HepG2 (cell line): ENCODE measurements around the gene PSPH. TPM values are rescaled to one million over a fixed set of nuclear protein-coding genes. Genes with fewer than 3 reads are reported as not detected.

Source experiments
- FLYWCH1 ChIP-seq: sonication (generic); formaldehyde crosslinking; IDR thresholded peaks from 2 replicates; pipeline ENCODE4 v1.8.1; 2023; ENCODE audit warnings: mild to moderate bottlenecking, missing genetic modification reagents
- HIC2 ChIP-seq: sonication (generic); formaldehyde crosslinking; IDR thresholded peaks from 2 replicates; pipeline ENCODE4 v1.9.0; 2022; ENCODE audit warnings: low read depth, missing genetic modification reagents
- HOXD1 ChIP-seq: sonication (generic); formaldehyde crosslinking; IDR thresholded peaks from 2 replicates; pipeline ENCODE4 v1.5.0; 2020; ENCODE audit warnings: missing genetic modification reagents
- PAF1 ChIP-seq: IDR thresholded peaks from 2 replicates; pipeline ENCODE4 v1.6.1; 2016; ENCODE audit warnings: missing genetic modification reagents, missing compliant biosample characterization
- PRDM10 ChIP-seq: sonication (generic); formaldehyde crosslinking; IDR thresholded peaks from 2 replicates; pipeline ENCODE4 v1.4.0; 2020; ENCODE audit warnings: low read depth, missing genetic modification reagents
- SKI ChIP-seq: fragments of 450-650 bp; IDR thresholded peaks from one replicate; pipeline ENCODE4 v1.6.1; 2018; ENCODE audit warnings: mild to moderate bottlenecking; ENCODE audit not compliant: partially characterized antibody
- THAP7 ChIP-seq: sonication (generic); formaldehyde crosslinking; IDR thresholded peaks from 2 replicates; pipeline ENCODE4 v1.8.1; 2023; ENCODE audit warnings: mild to moderate bottlenecking, missing genetic modification reagents
- TOE1 ChIP-seq: sonication (generic); formaldehyde crosslinking; IDR thresholded peaks from 2 replicates; pipeline ENCODE4 v1.4.0; 2020; ENCODE audit warnings: mild to moderate bottlenecking, missing genetic modification reagents
- ZNF317 ChIP-seq: sonication (generic); formaldehyde crosslinking; IDR thresholded peaks from 2 replicates; pipeline ENCODE4 v1.5.0; 2020; ENCODE audit warnings: mild to moderate bottlenecking, missing genetic modification reagents
- ZNF577 ChIP-seq: sonication (generic); formaldehyde crosslinking; IDR thresholded peaks from 2 replicates; pipeline ENCODE4 v1.4.0; 2020; ENCODE audit warnings: mild to moderate bottlenecking, low read depth, missing genetic modification reagents, borderline replicate concordance
- ZNF672 ChIP-seq: sonication (generic); formaldehyde crosslinking; IDR thresholded peaks from 2 replicates; pipeline ENCODE4 v1.8.1; 2022; ENCODE audit warnings: missing genetic modification reagents
- ZNF687 ChIP-seq: sonication (generic); formaldehyde crosslinking; IDR thresholded peaks from 2 replicates; pipeline ENCODE4 v1.5.1; 2020; ENCODE audit warnings: mild to moderate bottlenecking, missing genetic modification reagents, moderate library complexity
- ZNF75D ChIP-seq: sonication (generic); formaldehyde crosslinking; IDR thresholded peaks from 2 replicates; pipeline ENCODE4 v1.8.1; 2023; ENCODE audit warnings: missing genetic modification reagents, mild to moderate bottlenecking, borderline replicate concordance
- ZNF850 ChIP-seq: sonication (generic); formaldehyde crosslinking; conservative IDR thresholded peaks from 2 replicates; pipeline ENCODE4 v1.9.0; 2021; ENCODE audit warnings: mild to moderate bottlenecking, missing genetic modification reagents
- polyA plus RNA-seq, 8 experiments: library from polyadenylated mRNA; depleted of rRNA in 3 of 8; stranded (reverse) in 7 of 8; unstranded in 1 of 8; fragments of >200 nt; fragmentation: Illumina TruSeq in 4 of 8; extraction: Trizol in 4 of 8; gene quantifications; 2 replicates each; pipeline versions ENCODE4 v1.2.1 to v1.2.3, GENCODE V29; 2011 to 2016; ENCODE audit warnings: low read depth in 4 of 8, missing spikeins in 1 of 8, mixed read lengths in 1 of 8; ENCODE audit not compliant: insufficient read depth in 1 of 8
- total RNA-seq, 5 experiments: library from RNA; depleted of rRNA; stranded (reverse); fragments of >200 nt; fragmentation: Illumina TruSeq; extraction: Trizol; gene quantifications; 2 replicates each; pipeline ENCODE4 v1.2.3, GENCODE V29; 2016; ENCODE audit warnings: low read depth in 1 of 5
- TF ChIP-seq, protein P1 (sequence below): IDR thresholded peaks from 2 replicates; pipeline ENCODE4 v1.6.1; 2012; ENCODE audit warnings: low read length, improper control_type of control experiment

PSPH gene
- total and polyA plus RNA-seq, 2 of the 13 experiments (the other 11 are each of a cell fraction or from before 2014, with no cell fraction given), result 85.5 to 124 TPM

- TF ChIP-seq ZNF75D (CRISPR knock-in tag) (no peak), HIC2 (CRISPR knock-in tag) (no peak), THAP7 (CRISPR knock-in tag) (no peak), PRDM10 (CRISPR knock-in tag) (no peak), ZNF850 (no peak), PAF1 (no peak), HOXD1 (CRISPR knock-in tag) (no peak), ZNF672 (CRISPR knock-in tag) (no peak), TOE1 (CRISPR knock-in tag) (no peak), ZNF317 (CRISPR knock-in tag) (no peak), ZNF687 (peak; percentile 49; the same call in 1 of the 2 replicates), FLYWCH1 (no peak), SKI (peak; percentile 50), ZNF577 (no peak)
- TF ChIP-seq, protein P1, sequence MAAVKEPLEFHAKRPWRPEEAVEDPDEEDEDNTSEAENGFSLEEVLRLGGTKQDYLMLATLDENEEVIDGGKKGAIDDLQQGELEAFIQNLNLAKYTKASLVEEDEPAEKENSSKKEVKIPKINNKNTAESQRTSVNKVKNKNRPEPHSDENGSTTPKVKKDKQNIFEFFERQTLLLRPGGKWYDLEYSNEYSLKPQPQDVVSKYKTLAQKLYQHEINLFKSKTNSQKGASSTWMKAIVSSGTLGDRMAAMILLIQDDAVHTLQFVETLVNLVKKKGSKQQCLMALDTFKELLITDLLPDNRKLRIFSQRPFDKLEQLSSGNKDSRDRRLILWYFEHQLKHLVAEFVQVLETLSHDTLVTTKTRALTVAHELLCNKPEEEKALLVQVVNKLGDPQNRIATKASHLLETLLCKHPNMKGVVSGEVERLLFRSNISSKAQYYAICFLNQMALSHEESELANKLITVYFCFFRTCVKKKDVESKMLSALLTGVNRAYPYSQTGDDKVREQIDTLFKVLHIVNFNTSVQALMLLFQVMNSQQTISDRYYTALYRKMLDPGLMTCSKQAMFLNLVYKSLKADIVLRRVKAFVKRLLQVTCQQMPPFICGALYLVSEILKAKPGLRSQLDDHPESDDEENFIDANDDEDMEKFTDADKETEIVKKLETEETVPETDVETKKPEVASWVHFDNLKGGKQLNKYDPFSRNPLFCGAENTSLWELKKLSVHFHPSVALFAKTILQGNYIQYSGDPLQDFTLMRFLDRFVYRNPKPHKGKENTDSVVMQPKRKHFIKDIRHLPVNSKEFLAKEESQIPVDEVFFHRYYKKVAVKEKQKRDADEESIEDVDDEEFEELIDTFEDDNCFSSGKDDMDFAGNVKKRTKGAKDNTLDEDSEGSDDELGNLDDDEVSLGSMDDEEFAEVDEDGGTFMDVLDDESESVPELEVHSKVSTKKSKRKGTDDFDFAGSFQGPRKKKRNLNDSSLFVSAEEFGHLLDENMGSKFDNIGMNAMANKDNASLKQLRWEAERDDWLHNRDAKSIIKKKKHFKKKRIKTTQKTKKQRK, result no peak
Observed at GRCh38 chr7:56028942-56029630, 22.2 kb downstream of the PSPH start (continued).
